Gastrocnemius medialis (tissue), 4 donors: ENCODE results near the gene THRAP3. TPM values are rescaled to one million over a fixed set of nuclear protein-coding genes. Genes with fewer than 3 reads are reported as not detected.

Experiments used
- ATAC-seq, 2 donors: fragments of 150-250 bp; one replicate each; pipeline ENCODE4 v1.9.1; 2016
- DNase-seq, 2 donors: peaks; one replicate each; pipeline ENCODE4 v3.0.0-alpha.2; 2019
- H3K27ac ChIP-seq, 4 donors: fragments of 200-600 bp; sonication (generic); 1 replicate in 1 of 4; 2 replicates in 3 of 4; pipeline ENCODE4 v1.5.1; 2016 to 2018; ENCODE audit warnings: mild to moderate bottlenecking in 2 of 4, moderate library complexity in 1 of 4
- H3K27me3 ChIP-seq, 3 donors: fragments of 200-600 bp; sonication (generic) in 2 of 3; 1 replicate in 1 of 3; 2 replicates in 2 of 3; pipeline versions ENCODE4 v1.5.1 to v1.6.0; 2016 to 2019; ENCODE audit warnings: mild to moderate bottlenecking in 1 of 3, moderate library complexity in 1 of 3
- H3K36me3 ChIP-seq, 2 donors: fragments of 200-600 bp; sonication (generic) in 1 of 2; one replicate each; pipeline ENCODE4 v1.5.1; 2017 to 2018
- H3K4me1 ChIP-seq, 2 donors: fragments of 200-600 bp; sonication (generic) in 1 of 2; one replicate each; pipeline ENCODE4 v1.5.1; 2016 to 2017; ENCODE audit warnings: mild to moderate bottlenecking in 2 of 2
- H3K4me3 ChIP-seq, 4 donors: fragments of 200-600 bp; sonication (generic) in 3 of 4; 1 replicate in 1 of 4; 2 replicates in 3 of 4; pipeline ENCODE4 v1.5.1; 2016 to 2019; ENCODE audit warnings: mild to moderate bottlenecking in 2 of 4
- H3K9me3 ChIP-seq, 3 donors: fragments of 200-600 bp; sonication (generic) in 2 of 3; 1 replicate in 1 of 3; 2 replicates in 2 of 3; pipeline ENCODE4 v1.5.1; 2016 to 2019
- CTCF ChIP-seq, 5 experiments: fragments of 450-650 bp in 3 of 5; fragments of 200-600 bp in 2 of 5; sonication (generic) in 2 of 5; IDR thresholded peaks in 4 of 5; conservative IDR thresholded peaks in 1 of 5; 1 replicate in 4 of 5; 2 replicates in 1 of 5; pipeline ENCODE4 v1.5.1; 2016 to 2019; ENCODE audit warnings: antibody characterized with exemption in 5 of 5, mild to moderate bottlenecking in 3 of 5, moderate library complexity in 3 of 5
- POLR2A ChIP-seq, 2 donors: fragments of 450-650 bp; IDR thresholded peaks; one replicate each; pipeline ENCODE4 v1.6.1; 2017; ENCODE audit warnings: antibody characterized with exemption in 2 of 2, mild to moderate bottlenecking in 2 of 2, moderate library complexity in 2 of 2
- in situ Hi-C, 4 donors: fragments of 200-750 bp; cut with MboI; loops; one replicate each; pipeline versions ENCODE4 v1.15.0 to v1.8.0; 2017; ENCODE audit warnings: low sequenced_read_pairs in 4 of 4
- intact Hi-C: fragments of 100-400 bp; cut with DNase I; formaldehyde crosslinking; loops from one replicate; pipeline ENCODE4 v1.15.1; 2023; ENCODE audit warnings: low total_unique reads
- total RNA-seq, 4 donors: library from RNA; depleted of rRNA; stranded (reverse); fragments of >200 nt; gene quantifications; one replicate each; pipeline versions ENCODE4 v1.1.0 to v1.2.3, GENCODE V29; 2016

Gene THRAP3
- total RNA-seq, 4 donors from 2014 or later = 88.2 to 174 (median 146) TPM

- TF ChIP-seq POLR2A (IDR thresholded peaks at IDR 0.05) = no peak
- no peak for TF ChIP-seq CTCF (IDR thresholded peaks at IDR 0.05 in 4 of 5, conservative IDR thresholded peaks at IDR 0.05 in 1 of 5)
- ATAC-seq (no peak), DNase-seq (no peak)
- in situ Hi-C loops (loop anchor here in 1 of 4 donors (10.0 kb wide), 1 partner anchor 70 kb away; no protein-coding TSS in a partner anchor), intact Hi-C loops (no loop called here)
- peak overlapping the region; percentile 75 to 82 (median 78) for H3K27ac ChIP-seq
- no peaks in the 10 kb centered on the region for H3K9me3 ChIP-seq
- peaks cover 20 to 26% of the 10 kb centered on the region in 2 donors for H3K4me1 ChIP-seq
- no peak overlapping the region for H3K4me3 ChIP-seq
- peaks cover 0 to 64% of the 10 kb centered on the region in 2 donors for H3K36me3 ChIP-seq
- no peaks in the 10 kb centered on the region for H3K27me3 ChIP-seq
These were observed 120.1 kb downstream of the THRAP3 start for GRCh38 chr1:36344395-36344680.

DNA sequence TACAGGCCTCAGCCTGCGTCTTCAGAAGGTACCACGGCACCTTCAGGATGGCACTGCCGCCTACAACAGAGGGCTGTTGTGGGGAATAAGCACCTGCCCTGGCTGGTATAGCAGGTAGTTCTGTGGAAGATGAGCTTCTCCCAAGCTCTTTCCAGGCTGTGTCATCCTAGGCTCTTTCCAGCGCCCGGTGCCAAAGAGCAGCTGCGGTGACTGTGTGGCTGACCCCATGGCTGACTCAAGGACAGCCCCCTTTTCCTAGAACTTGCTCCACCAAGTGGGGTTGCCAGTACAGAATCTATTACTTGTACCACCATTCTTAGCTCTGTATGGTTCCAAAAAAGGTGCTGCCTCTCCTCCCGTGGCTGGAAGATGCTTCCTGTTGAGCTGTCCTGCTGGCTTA is 121.1 kb downstream of the THRAP3 start:
- Histone ChIP-seq H3K4me3 (no peak overlapping the region), H3K4me1 (peaks cover 26 to 34% of the 10 kb centered on the region in 2 donors), H3K27me3 (no peaks in the 10 kb centered on the region), H3K9me3 (no peaks in the 10 kb centered on the region), H3K27ac (peak overlapping the region; percentile 75 to 82 (median 78)), H3K36me3 (peaks cover 0 to 73% of the 10 kb centered on the region in 2 donors)
- in situ Hi-C loops (loop anchor here in 2 of 4 donors (5.0 to 10.0 kb wide), 2 partner anchors 69 to 72 kb away; no protein-coding TSS in a partner anchor), intact Hi-C loops (no loop called here)
- TF ChIP-seq CTCF (IDR thresholded peaks at IDR 0.05 in 4 of 5, conservative IDR thresholded peaks at IDR 0.05 in 1 of 5) (no peak), POLR2A (IDR thresholded peaks at IDR 0.05) (no peak)
- DNase-seq (peak in 1 of 2 donors; percentile 68), ATAC-seq (peak in 1 of 2 donors; percentile 38)

- TF ChIP-seq CTCF (IDR thresholded peaks at IDR 0.05 in 4 of 5, conservative IDR thresholded peaks at IDR 0.05 in 1 of 5) = no peak
- no peak for TF ChIP-seq POLR2A (IDR thresholded peaks at IDR 0.05)
- peaks cover 0 to 65% of the 10 kb centered on the region in 2 donors for H3K36me3 ChIP-seq
- in situ Hi-C loops = loop anchor here in 2 of 4 donors (5.0 to 10.0 kb wide), 2 partner anchors 68 to 70 kb away; no protein-coding TSS in a partner anchor
- H3K9me3 ChIP-seq = no peaks in the 10 kb centered on the region
- no peak overlapping the region for H3K4me3 ChIP-seq
- no peaks in the 10 kb centered on the region for H3K27me3 ChIP-seq
- peak overlapping the region in 3 of 4 donors; percentile 75 to 82 (median 82) for H3K27ac ChIP-seq
- DNase-seq (no peak), ATAC-seq (no peak)
- H3K4me1 ChIP-seq = peaks cover 40 to 48% of the 10 kb centered on the region in 2 donors
- intact Hi-C loops = no loop called here
These were observed 122.6 kb downstream of the THRAP3 start for GRCh38 chr1:36346741-36347370.

DNA sequence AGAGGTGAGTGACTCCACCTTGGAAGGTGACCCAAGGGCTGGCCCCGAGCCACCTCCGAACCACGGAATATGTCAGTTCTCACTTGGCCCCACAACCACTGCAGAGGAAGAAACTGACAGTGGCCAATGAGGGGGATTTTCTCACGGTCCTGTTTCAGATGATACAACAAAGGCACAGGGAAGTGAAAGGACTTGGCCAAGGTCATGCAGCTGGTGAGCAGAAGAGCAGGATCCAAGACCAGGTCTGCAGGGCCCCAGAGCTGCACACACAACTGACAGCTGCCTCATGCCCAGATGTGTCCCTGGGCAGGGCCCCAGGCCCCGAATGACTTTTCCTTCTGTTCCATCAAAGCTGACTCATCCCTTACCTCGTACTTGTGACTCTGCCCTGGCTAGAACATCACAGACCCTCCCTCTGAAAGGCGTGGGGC is 125.0 kb downstream of the THRAP3 start:
- DNase-seq (peak in 1 of 2 donors; percentile 51), ATAC-seq (peak; percentile 21 to 55)
- Histone ChIP-seq H3K27ac (peak overlapping the region; percentile 51 to 75 (median 72)), H3K4me1 (peaks cover 29 to 36% of the 10 kb centered on the region in 2 donors), H3K36me3 (peaks cover 0 to 79% of the 10 kb centered on the region in 2 donors), H3K4me3 (no peak overlapping the region), H3K27me3 (no peaks in the 10 kb centered on the region), H3K9me3 (no peaks in the 10 kb centered on the region)
- in situ Hi-C loops (loop anchor here in 2 of 4 donors (5.0 to 10.0 kb wide), 2 partner anchors 66 to 68 kb away; no protein-coding TSS in a partner anchor), intact Hi-C loops (no loop called here)
- no peak for TF ChIP-seq POLR2A (IDR thresholded peaks at IDR 0.05)
- TF ChIP-seq CTCF (IDR thresholded peaks at IDR 0.05 in 4 of 5, conservative IDR thresholded peaks at IDR 0.05 in 1 of 5) = no peak
